MM.1S (cell line): ENCODE measurements around the gene OLFM1.

Experiments used
- DNase-seq: peaks from one replicate; pipeline ENCODE4 v3.0.0-alpha.2; 2015
- H2AFZ ChIP-seq: fragments of 300-600 bp; sonication (generic); 2 replicates; pipeline ENCODE4 v1.6.0; 2016; ENCODE audit warnings: antibody characterized with exemption, low read length
- H3F3A ChIP-seq: fragments of 300-600 bp; sonication (generic); 2 replicates; pipeline ENCODE4 v1.6.1; 2016; ENCODE audit warnings: mild to moderate bottlenecking, antibody characterized with exemption, low read length, moderate library complexity, mixed read lengths; ENCODE audit not compliant: insufficient read depth
- H3K27ac ChIP-seq: fragments of 300-600 bp; sonication (generic); 2 replicates; pipeline ENCODE4 v1.5.1; 2016; ENCODE audit warnings: mild to moderate bottlenecking, low read length
- H3K27me3 ChIP-seq: fragments of 300-600 bp; sonication (generic); replicated peaks from 2 replicates; pipeline ENCODE4 v1.6.0; 2016; ENCODE audit warnings: low read length; ENCODE audit not compliant: insufficient read depth
- H3K36me3 ChIP-seq: fragments of 300-600 bp; sonication (generic); replicated peaks from 2 replicates; pipeline ENCODE4 v1.6.1; 2016; ENCODE audit warnings: mild to moderate bottlenecking, low read length, mixed read lengths; ENCODE audit not compliant: insufficient read depth
- H3K4me1 ChIP-seq: fragments of 300-600 bp; sonication (generic); 2 replicates; pipeline ENCODE4 v1.6.1; 2016; ENCODE audit warnings: low read length, mixed read lengths
- H3K4me2 ChIP-seq: fragments of 300-600 bp; sonication (generic); 2 replicates; pipeline ENCODE4 v1.6.0; 2016; ENCODE audit warnings: low read depth, low read length
- H3K4me3 ChIP-seq: fragments of 300-600 bp; sonication (generic); 2 replicates; pipeline ENCODE4 v1.5.1; 2016; ENCODE audit warnings: low read length, mixed read lengths
- H3K79me2 ChIP-seq: fragments of 300-600 bp; sonication (generic); 2 replicates; pipeline ENCODE4 v1.6.1; 2016; ENCODE audit warnings: mixed run types, low read length, mixed read lengths
- H3K9ac ChIP-seq: fragments of 300-600 bp; sonication (generic); 2 replicates; pipeline ENCODE4 v1.6.1; 2016; ENCODE audit warnings: low read length, mixed read lengths
- H3K9me2 ChIP-seq: fragments of 300-600 bp; sonication (generic); replicated peaks from 2 replicates; pipeline ENCODE4 v1.6.1; 2016; ENCODE audit warnings: mild to moderate bottlenecking, low read length, mixed read lengths; ENCODE audit not compliant: insufficient read depth
- H3K9me3 ChIP-seq: fragments of 300-600 bp; sonication (generic); replicated peaks from 2 replicates; pipeline ENCODE4 v1.6.1; 2016; ENCODE audit warnings: mild to moderate bottlenecking, low read length, mixed read lengths; ENCODE audit not compliant: insufficient read depth
- H4K20me1 ChIP-seq: fragments of 300-600 bp; sonication (generic); 2 replicates; pipeline ENCODE4 v1.6.1; 2016; ENCODE audit warnings: mild to moderate bottlenecking, low read length, moderate library complexity, mixed read lengths; ENCODE audit not compliant: insufficient read depth
- EZH2 ChIP-seq: fragments of 300-600 bp; sonication (generic); optimal IDR thresholded peaks from 2 replicates; pipeline ENCODE3; 2017; ENCODE audit warnings: low read depth, mild to moderate bottlenecking, antibody characterized with exemption, low read length, mixed read lengths
- EZH2phosphoT487 ChIP-seq: fragments of 300-600 bp; sonication (generic); IDR thresholded peaks from 2 replicates; pipeline ENCODE4 v1.6.1; 2018; ENCODE audit warnings: antibody characterized with exemption, low read length
- TF ChIP-seq, protein P1 (sequence below): fragments of 300-600 bp; sonication (generic); IDR thresholded peaks from 2 replicates; pipeline ENCODE4 v1.5.1; 2016; ENCODE audit warnings: antibody characterized with exemption, low read length, mixed read lengths

The OLFM1 gene

DNA sequence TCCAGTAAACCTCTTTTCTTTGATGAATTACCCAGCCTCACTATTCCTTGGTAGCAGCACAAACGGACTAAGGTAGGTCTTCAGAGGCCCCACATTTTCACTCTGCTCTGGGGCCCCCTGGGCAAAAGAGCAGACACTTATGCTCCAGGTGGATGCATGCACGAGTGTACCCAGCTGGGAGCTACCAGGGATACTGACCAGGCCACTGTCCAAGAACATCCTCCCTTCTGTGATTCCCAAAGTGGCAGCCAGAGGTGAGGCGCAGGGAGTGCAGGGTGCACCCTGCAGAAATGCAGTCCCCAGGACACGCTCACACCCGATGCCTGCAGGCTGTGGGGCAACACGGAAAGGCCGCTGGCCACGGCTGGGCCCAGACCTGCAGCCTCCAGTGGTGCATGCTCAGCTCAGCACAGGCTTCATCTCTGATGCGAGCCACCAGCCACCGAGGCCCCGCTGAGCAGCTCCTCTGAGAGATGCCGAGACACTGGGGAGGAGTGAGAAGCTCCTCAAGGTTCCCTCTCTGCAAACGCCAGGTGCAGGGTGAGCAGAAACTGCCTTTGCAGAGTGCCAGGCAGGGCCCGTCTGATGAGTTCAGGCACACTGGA, 48.1 kb upstream of the OLFM1 start:
- Histone ChIP-seq H4K20me1 (no peaks in the 10 kb centered on the region), H3F3A (no peaks in the 10 kb centered on the region), H3K27ac (no peak overlapping the region), H3K4me3 (no peak overlapping the region), H3K4me2 (no peak overlapping the region), H3K27me3 (peaks cover 93% of the 10 kb centered on the region), H2AFZ (no peak overlapping the region), H3K79me2 (no peaks in the 10 kb centered on the region), H3K36me3 (no peaks in the 10 kb centered on the region), H3K9me2 (no peaks in the 10 kb centered on the region), H3K4me1 (no peaks in the 10 kb centered on the region), H3K9ac (no peak overlapping the region), H3K9me3 (no peaks in the 10 kb centered on the region)
- no peak for DNase-seq
- TF ChIP-seq EZH2 = no peak
- TF ChIP-seq EZH2phosphoT487 = no peak
- TF ChIP-seq, protein P1, sequence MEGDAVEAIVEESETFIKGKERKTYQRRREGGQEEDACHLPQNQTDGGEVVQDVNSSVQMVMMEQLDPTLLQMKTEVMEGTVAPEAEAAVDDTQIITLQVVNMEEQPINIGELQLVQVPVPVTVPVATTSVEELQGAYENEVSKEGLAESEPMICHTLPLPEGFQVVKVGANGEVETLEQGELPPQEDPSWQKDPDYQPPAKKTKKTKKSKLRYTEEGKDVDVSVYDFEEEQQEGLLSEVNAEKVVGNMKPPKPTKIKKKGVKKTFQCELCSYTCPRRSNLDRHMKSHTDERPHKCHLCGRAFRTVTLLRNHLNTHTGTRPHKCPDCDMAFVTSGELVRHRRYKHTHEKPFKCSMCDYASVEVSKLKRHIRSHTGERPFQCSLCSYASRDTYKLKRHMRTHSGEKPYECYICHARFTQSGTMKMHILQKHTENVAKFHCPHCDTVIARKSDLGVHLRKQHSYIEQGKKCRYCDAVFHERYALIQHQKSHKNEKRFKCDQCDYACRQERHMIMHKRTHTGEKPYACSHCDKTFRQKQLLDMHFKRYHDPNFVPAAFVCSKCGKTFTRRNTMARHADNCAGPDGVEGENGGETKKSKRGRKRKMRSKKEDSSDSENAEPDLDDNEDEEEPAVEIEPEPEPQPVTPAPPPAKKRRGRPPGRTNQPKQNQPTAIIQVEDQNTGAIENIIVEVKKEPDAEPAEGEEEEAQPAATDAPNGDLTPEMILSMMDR = no peak

DNA sequence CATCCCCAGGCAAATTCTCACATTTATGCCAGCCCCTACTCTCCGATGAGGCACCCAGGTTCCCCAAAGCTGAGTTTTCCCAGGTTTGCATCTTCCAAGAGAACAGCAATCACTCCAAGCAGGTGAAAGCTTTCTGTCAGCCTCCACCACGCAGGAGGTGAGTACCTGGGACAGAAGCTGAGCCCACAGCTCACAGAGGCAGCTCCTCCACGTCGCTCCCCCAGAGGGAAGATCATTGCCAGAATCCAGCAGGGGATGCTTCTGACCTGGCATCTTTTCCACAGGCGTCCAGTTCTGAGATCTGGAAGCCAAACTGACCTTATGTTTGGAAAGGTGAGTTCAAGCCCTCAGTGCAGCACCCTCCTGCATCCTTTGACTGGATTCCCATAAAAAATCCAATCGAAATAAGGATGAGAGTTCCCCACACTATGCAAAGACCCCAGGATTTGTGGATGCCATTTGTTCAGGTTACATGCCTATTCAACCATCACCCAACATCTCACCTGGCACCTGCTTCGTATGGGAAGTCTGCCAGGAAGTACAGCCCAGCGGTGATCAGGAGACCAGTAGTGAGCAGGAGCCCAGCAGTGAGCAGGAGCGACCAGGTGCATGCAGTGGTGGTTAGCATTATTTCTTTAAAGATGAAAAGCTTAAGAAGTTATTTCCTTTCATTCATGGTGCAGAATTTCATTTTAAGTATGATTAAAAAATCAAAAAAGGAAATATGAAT, 47.4 kb upstream of the OLFM1 start:
- TF ChIP-seq EZH2 (no peak), EZH2phosphoT487 (no peak)
- TF ChIP-seq, protein P1 = no peak
- H3K4me1 ChIP-seq = no peaks in the 10 kb centered on the region
- no peak for DNase-seq

DNA sequence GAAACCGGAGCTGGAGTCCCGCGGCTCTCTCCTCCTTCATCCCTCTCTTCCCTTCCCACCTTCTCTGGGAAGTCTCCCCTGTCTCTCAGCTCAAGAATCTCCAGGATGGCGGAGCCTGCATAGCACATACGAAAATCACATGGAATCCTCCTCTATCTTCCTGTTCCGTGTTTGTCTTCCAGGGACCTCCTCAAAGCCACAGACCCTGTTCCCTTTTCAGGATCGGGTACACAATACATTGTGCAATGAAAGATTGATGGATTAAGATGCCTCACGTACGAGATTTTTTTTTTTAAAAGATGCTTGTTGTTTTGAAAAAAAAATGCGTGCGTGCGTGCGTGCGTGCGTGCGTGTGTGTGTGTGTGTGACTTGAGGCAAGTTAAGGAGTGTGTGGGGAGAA, 46.6 kb upstream of the OLFM1 start:
- Histone ChIP-seq H3K4me3 (no peak overlapping the region), H2AFZ (no peak overlapping the region), H3K79me2 (no peaks in the 10 kb centered on the region), H3K27me3 (peaks cover 96% of the 10 kb centered on the region), H3K9me3 (no peaks in the 10 kb centered on the region), H4K20me1 (no peaks in the 10 kb centered on the region), H3F3A (no peaks in the 10 kb centered on the region), H3K9me2 (no peaks in the 10 kb centered on the region), H3K4me2 (no peak overlapping the region), H3K4me1 (no peaks in the 10 kb centered on the region), H3K27ac (no peak overlapping the region), H3K9ac (no peak overlapping the region), H3K36me3 (no peaks in the 10 kb centered on the region)
- TF ChIP-seq EZH2phosphoT487 (no peak), EZH2 (no peak)
- TF ChIP-seq, protein P1 = no peak
- DNase-seq = no peak

More for the DNA sequence above, 47.4 kb upstream of the OLFM1 start:
- no peaks in the 10 kb centered on the region for H3K36me3 ChIP-seq
- H3K79me2 ChIP-seq = no peaks in the 10 kb centered on the region
- H3K4me3 ChIP-seq = no peak overlapping the region
- H3K9ac ChIP-seq = no peak overlapping the region
- no peak overlapping the region for H3K27ac ChIP-seq
- no peaks in the 10 kb centered on the region for H3K9me3 ChIP-seq
- no peak overlapping the region for H2AFZ ChIP-seq
- H3K27me3 ChIP-seq = peaks cover 93% of the 10 kb centered on the region
- H3K9me2 ChIP-seq = no peaks in the 10 kb centered on the region
- H3K4me2 ChIP-seq = no peak overlapping the region
- no peaks in the 10 kb centered on the region for H4K20me1 ChIP-seq
- H3F3A ChIP-seq = no peaks in the 10 kb centered on the region
